NCI-H526 treated with DMSO at 0.1 percent for 48 hours (cell line): ENCODE measurements around the gene BCAN.
"Not testable (repeated sequence)": the region's sequence is repeated elsewhere in the genome, so short reads cannot be mapped to it uniquely, and the experiment has no call there.

Source experiments
- DNase-seq: peaks from one replicate; lab custom pipeline; 2025; lab: John Stamatoyannopoulos, UW

The BCAN gene

DNA sequence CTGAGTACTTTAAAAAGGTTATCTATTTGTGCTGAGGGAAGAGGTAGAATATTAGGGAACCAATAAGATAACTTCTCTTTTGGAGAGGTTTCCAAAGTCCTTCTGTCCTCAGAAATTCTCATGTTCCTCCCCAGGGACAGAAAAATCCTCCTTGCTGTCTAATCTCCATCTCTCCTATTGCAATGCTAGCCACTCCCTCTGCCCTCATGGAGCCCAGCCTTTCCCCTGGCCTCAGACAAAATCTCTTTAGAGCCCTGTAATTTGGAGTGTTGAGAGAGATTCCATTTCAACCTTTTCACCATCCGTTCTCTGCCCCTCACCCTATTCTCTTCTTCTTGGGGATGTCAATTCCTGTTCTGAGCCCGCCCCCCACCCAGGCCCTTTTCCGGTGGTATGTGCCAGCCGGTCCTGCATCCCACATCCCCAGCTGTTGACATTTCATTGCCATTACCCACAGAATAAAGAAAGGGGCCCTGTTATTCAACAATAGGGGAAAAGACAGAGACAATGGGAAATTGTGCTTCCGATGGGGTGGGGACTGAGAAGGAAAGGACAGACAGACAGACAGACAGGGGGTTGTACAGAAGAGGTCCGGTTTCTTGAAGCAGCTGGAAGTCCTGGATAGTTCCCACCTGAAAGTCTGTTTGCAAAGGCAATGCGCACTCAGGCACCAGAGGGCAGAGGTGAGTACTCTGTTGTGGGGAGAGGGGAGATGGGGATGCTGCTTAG, 22.9 kb upstream of the BCAN start, which contains the start of gene HAPLN2:
Gene HAPLN2 (plus strand): TSS at position 563 of the 729 bp plus-strand sequence. CDS start 4,076 bp downstream, outside the sequence.
- peak; percentile 60 for DNase-seq

DNA sequence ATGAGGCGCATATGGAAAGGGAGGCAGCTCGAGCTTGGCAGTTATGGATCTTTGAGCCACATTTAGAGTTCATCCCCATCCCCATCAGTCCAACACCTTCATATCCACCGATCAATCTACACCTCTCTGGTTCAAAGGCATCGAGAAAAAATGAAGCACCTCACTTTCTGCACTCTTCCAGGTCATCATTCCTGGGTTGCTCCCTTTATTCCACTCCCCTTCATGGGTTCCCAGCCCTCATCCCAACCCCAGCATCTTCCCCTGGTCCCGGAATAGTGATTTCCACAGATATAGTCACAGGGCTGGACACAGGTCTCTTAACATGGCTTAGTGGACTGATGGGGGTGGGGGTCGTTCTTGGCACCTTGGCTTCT, 22.3 kb upstream of the BCAN start:
- no peak for DNase-seq

DNA sequence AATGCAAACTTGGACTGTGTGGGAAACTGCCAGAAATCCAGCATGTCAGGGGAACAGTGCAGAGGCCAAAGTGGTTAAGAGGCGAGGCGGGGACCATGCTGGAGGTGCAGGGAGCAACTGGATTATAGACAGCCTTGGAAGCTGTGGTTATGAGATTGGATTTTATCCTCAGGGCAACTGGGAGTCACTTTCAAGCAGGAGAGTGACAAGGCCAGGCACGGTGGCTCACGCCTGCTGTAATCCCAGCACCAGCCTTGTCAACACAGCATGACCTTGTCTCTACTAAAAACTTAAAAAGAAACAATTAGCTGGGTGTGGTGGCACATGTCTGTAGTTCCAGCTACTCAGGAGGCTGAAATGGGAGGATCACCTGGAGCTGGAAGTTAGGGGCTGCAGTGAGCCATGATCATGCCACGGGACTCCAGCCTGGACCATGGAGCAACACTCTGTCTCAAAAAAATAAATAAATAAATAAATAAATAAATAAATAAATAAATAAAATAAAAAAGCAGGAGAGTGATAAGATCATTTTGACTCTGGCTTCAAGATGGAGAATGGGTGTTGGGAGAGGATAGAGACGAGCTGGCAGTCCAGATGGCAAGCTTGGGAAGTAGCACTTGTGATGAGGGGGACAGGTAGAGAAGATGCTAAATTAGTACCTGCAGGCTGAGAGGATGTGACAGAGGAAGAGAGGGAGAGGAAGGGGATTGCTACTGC, 19.2 kb upstream of the BCAN start:
- DNase-seq = no peak

DNA sequence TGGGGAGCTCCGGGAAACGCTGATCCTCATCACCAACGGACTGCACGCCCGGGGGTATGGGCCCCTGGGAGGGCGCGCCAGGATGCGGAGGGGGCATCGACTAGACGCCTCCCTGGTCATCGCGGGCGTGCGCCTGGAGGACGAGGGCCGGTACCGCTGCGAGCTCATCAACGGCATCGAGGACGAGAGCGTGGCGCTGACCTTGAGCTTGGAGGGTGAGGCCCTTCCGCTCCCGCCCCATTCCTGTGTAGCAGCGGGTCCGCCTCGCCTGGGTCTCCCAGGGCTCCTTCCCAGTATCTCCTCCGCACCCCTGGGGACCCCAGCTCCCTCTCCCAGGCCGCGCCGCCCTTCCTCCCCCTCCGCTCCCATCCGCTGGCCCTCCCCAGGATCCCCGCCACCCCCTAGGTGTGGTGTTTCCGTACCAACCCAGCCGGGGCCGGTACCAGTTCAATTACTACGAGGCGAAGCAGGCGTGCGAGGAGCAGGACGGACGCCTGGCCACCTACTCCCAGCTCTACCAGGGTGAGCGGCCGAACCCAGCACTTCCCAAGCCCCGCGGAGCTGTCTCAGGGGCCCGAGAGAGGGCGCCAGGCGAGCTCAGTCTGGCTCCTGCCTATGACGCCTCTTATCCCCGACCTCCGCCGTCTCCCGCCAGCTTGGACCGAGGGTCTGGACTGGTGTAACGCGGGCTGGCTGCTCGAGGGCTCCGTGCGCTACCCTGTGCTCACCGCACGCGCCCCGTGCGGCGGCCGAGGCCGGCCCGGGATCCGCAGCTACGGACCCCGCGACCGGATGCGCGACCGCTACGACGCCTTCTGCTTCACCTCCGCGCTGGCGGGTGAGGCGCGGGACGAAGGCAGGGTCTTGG, 17.7 kb upstream of the BCAN start:
- peak; percentile 81 for DNase-seq

DNA sequence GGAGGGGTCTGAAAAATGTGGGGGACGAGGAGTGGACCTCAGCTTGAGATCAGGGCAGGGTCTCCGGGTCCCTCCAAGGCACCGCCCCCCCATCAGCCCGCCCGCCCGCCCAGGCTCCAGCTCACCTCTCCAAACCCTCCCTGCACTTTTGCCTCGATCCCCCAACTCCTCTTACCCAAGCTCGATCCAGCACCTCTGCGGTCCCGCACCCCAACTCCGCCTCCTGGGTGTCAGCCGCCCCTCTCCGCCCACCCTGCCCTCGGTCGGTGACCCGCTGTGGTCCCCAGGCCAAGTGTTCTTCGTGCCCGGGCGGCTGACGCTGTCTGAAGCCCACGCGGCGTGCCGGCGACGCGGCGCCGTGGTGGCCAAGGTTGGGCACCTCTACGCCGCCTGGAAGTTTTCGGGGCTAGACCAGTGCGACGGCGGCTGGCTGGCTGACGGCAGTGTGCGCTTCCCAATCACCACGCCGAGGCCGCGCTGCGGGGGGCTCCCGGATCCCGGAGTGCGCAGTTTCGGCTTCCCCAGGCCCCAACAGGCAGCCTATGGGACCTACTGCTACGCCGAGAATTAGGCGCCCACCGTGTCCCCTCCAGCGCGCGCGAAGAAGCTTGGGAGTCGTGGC, 17.0 kb upstream of the BCAN start:
- no peak for DNase-seq

DNA sequence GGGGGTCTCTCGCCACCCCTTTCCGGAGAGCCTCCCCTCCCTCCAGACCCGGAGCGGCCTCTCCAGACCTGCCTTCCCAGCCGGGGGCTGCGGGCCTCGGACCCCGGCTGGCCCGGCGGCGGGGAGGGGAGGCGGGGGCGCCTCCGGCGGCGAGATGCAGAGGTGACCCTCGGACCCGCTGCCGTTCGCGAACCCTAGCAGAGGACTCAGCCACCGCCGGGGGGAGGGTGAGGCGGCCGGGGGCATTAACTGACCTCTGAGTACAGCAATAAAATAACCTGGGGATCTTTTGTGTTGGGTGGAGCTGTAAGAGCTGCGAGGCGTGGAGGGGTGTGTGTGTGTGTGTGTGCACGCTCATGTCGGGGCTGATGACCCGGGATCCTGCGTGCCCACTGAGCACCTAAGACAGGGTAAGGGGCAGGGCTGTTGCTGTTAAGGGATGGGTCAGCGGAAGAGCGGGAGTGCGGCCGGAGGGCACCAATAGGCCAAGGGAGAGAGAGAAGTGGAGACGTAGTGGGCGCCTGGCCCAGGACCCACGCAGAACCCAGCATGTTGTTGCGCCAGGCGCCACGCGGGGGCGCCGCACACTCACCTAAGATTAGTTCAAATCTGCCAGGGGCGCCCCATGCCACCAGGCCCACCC, 16.4 kb upstream of the BCAN start:
- no peak for DNase-seq

DNA sequence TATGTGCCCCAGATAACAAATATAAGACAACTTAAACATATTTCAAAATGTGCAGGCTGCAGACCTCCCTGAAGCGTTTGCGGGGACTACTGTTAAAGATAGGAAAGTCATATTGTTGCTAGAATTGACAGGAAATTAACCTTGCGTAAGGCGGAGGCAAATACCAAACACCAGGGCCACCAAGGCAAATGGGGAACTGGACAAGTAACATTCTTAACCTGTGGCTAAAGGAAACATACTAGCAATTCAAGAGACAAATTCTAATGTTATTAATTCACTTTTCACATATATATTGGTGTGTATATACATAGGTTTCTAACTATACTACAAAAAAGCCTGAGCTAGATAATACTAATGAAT, 15.9 kb upstream of the BCAN start:
- DNase-seq = no peak

DNA sequence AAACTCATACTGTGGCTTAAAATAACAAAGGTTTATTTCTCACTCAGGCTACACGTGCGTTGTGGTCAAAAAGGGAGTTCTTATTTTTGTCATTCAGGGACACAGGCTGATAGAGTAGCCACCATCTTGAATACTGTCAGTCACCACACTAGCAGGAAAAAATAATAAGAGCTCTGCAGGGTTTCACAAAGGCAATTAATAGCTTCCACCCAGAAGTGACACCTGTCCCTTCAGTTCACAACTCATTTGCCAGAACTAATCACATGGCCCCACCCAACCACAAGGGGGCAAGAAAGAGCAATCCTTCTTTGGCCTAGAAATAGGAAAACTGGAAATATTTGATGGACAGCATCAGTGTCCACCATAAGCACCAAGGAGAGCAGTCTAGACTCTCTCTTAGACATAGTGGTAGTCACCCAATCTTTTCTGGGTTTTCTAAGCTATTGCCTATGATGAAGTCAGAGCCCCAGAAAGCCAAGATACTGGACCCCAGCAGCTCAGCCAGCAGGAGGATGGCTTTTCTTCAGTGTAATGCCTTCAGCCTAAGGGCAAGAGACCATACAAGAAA, 14.5 kb upstream of the BCAN start:
- peak; percentile 43 for DNase-seq

DNA sequence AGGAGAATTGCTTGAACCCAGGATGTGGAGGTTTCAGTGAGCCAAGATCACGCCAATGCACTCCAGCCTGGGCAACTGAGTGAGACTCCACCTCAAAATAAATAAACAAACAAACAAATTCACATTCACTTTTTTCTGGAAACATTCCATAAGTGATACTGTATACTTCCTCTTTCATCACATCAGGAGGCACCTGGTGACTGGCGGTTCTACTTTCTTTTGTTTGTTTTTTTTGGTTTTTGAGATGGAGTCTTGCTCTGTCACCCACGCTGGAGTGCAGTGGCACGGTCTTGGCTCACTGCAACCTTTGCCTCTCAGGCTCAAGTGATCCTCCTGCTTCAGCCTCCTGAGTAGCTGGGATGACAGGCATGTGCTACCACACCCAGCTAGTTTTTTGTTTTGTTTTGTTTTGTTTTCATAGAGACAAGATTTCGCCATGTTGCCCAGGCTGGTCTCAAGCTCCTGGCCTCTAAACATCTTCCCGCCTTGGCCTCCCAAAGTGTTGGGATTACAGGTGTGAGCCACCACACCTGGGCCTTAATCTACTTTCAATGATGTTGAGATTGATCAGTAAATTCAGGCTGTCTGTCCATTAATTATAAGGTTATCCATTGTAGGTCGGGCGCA, 12.0 kb upstream of the BCAN start:
- no peak for DNase-seq

DNA sequence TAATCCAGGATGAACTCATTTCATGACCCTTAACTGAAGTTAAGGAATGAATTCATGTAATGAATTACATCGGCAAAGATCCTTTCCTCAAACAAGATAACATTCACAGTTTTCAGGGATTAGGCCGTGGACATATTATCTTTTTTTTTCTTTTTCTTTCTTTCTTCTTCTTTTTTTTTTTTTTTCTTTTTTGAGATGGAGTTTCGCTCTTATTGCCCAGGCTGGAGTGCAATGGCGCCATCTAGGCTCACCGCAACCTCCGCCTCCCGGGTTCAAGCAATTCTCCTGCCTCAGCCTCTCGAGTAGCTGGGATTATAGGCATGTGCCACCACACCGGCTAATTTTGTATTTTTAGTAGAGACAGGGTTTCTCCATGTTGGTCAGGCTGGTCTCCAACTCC, 10.8 kb upstream of the BCAN start:
- DNase-seq = not testable (repeated sequence)

DNA sequence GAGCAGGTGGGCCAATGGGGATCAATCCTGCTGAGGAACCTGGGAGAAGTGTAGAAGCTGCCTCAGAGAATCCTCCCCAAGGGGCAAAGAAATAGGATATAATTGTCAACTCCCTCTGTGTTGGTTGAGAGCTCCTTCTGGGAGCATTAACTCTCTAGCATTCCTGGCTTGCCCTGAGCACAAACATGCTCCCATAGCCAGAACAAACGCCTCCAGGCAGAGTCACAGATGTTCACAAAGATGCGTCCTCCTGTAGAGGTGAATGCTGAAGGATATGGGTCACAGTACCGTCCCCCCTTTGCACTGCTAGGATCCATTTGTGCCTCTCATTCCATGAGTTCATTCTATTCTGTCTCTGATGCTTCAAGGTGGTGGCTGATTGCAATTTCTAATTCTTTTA, 9.6 kb upstream of the BCAN start:
- DNase-seq = no peak

DNA sequence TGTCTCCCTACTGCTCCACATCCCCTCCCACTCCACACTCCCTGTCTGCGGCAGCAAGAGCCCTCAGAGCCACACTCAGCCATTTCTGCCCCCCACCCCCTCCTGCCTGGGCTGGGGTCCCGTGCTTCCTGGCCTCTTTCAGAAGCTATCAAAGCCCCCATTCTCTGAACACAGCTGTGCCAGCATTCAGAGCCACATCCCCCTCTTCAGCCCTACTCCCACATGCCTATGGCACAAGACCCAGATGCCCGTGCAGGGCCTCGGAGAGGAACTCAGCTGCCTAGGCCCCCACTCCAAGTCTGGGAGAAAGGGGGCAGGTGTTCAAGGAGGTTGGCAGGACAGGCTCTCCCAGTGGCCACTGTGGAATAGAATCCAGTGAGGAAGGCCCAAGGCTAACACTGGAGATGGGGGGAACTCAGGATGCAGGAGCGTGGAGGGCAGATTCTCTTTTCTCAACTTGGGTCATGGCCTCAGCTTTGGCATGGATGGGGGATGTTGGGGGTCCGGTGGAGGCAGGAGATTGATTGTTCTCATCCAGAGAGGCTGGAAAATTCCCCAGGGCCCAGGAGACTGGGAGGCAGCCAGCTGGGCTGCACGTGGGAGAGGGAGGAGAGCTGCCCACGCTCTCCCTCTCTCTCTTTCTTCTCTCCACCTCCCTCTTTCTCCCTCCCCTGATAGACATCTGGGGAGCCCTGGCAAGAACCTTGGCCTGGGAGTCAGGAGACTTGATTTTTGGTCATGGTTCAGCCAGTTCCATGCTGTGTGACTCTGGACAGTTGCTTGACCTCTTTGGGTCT, 3.5 kb upstream of the BCAN start:
- no peak for DNase-seq

DNA sequence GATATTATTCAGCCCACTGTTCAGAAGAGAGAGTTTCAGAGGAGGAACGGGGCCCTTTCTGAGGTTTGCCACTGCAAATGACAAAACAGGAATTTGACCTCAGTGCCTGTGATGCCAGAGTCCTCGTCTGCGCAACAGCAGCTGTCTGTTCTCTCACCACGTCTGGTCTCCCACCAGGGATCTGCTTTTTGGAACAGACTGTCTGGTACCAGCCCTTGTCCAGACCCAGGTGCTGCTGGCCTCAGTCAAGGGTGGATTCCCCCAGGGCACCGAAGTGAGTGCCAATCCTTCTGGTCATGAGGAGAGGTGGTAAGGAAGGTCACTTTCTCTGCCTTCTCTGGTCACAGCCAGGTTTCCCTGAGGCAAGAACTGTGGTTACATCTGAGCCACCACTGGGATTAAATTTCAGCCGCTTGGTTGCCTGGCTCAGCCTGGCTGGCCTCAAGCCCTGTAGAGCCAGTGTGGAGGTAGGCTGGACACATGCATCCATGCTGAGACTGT, 2.3 kb upstream of the BCAN start:
- DNase-seq = no peak

DNA sequence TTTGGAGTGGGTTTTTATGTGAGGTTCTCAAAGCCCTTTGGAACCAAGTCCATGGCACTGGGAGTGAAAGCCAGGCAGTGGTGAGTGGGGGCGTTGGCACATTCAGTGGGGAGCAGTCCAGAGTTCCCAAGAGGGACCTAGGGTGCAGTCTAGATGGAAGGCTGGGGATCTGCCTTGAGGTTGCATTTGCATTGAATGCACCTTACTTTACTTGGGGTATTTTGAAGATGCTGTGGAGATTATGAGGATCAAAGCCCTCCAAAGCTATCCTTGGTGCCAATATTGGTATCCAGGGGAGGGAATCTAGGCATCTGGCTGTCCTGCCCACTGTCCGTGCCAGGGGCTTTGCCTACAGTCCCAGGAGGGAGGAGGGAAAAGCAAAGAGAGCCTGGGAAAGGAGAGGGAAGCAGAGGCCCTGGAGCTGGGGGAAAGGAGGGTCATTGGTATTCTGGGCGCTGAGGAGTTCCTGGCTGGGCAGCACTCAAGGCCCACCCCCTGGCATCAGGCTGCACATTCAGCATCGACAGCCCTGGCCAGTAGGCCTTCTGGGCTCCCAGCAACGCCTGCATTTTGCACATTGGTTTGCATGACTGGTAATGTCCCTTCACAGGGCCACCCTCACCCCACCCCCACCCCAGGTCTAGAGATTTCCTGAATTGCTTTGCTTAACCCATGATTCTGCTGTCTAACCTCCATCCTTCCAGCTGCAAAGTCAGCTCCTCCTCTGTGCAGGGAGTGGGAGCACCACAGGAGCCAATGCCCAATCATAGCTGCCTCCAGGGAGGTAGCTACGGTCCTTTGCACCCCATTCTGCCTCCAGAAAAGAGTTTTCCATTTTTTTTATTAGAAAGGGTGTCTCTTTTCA, 843 bp upstream of the BCAN start:
- DNase-seq = no peak

DNA sequence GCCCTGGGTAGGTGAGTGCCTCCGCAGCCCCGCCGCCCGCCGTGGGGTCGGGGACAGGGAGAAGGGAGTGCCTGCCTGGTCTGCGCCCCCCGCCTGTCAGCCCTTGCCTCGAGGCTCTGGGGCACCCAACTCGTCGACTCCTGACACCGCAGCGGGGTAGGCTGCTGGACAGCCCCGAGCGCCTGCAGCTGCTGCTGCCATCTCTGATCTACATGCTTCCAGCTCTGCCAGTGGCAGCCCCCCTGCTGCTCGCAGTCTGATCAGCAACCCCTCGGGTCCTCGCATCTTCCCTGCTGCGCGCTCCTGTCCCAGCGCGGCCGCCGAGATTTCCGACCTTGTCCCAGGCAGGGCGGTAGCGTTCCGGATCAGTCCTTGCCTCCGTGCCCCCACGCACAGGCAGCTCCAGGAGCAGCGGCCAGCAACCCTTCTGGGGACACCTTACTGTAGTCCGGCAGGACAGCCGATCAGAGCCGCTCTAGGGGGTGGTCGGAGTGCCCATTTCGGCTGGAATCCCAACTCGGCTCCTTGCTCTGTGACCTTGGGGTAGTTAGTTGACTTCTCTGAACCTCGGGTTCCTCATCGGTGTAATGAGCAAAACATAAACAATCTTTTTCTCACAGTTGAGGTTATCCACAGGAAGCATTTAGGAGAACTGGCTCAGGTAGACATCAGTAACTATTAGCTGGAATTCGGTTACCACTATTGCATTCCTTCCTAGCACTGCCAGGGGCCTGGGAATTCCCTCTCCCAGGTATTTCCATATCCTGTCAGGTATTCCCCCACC, 540 bp downstream of the BCAN start:
- no peak for DNase-seq

DNA sequence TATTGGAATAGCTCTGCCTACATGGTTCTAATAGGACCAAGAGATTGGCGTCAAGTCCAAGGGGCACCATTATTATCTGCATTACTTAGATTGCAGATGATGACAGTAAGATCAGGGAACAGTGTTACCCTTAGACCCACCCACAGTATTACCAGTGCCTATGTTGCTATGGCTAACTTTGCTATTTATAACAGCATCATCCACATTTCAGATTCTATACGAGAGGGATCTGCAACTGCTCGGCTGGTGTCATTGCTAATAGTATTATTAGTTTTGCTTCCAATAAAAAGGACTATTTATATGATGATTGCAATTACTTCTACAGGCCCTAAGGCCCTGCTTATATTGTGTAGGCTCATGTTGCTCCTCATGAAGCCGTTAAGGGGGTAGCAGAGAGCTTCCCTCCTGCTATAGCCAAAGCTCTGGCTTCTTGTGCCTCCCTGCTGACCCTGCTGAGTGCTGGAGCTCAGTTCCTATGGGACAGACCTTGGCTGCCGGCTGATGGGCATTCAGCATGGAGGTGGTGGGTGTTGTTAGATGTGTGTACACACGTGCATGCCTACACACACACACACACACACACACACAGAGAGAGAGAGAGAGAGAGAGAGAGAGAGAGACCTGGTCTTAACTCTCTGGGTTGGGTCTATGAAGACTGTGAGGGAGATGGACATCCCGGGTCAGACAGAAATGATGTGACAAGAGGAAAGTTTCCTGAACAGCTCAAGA, 1.3 kb downstream of the BCAN start:
- DNase-seq = no peak

DNA sequence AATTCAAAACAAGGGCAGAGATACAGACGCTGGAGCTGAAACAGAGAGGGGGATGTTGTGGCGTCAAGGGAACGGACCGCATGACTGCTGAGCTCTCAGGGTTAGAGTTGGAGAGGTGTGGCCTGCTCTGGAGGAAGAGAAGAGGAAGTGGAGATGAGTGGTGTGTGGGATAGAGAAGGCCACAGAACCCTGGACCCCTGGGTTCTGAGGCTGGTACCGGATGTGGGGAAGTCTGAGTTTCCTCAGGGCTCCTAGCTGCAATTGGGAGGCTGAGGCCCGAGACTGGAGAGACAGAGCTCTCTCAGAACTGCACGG, 1.8 kb downstream of the BCAN start:
- no peak for DNase-seq

DNA sequence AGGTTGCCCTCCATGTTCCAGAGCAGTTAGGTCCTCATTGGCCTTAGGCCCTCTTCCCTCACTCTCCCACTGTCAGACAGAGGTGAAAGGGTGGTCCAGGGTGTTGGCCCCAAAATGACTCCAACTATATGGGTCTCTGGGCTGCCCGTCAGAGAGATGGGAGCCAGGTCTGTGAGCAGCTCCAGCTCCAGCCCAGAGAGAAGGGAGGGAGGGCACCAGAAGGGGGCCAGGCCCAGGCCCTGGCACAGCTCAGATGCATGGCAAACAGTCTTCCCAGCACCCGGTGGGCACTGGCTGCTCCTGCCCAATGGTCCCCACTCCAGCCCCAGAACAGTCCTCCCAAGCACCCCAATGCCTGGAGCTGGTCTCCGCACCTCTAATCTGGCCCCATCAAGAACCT, 2.2 kb downstream of the BCAN start:
- no peak for DNase-seq
